ENCODE results near the gene LRP1B. TPM values are rescaled to one million over a fixed set of nuclear protein-coding genes. Genes with fewer than 3 reads are reported as not detected.
"Not testable (repeated sequence)": the region's sequence is repeated elsewhere in the genome, so short reads cannot be mapped to it uniquely, and the experiment has no call there.

Gene LRP1B
- polyA plus RNA-seq, 1 donor from 2014 or later = 12.7 TPM

- TF ChIP-seq EP300 (conservative IDR thresholded peaks at IDR 0.05; ENCODE audit: poor library complexity, severe bottlenecking) (no peak), REST (IDR thresholded peaks at IDR 0.05; ENCODE audit: borderline replicate concordance) (no peak), RAD21 (conservative IDR thresholded peaks at IDR 0.05) (no peak), SMC3 (conservative IDR thresholded peaks at IDR 0.05; ENCODE audit: poor library complexity) (no peak), TAF1 (IDR thresholded peaks at IDR 0.05; ENCODE audit: low read depth) (no peak), POLR2AphosphoS5 (IDR thresholded peaks at IDR 0.05) (no peak), CTCF (IDR thresholded peaks at IDR 0.05; ENCODE audit: poor library complexity, severe bottlenecking) (no peak), MXI1 (conservative IDR thresholded peaks at IDR 0.05; ENCODE audit: poor library complexity, severe bottlenecking) (no peak), EZH2 (IDR thresholded peaks at IDR 0.05; ENCODE audit: borderline replicate concordance, insufficient read depth, low read length, poor library complexity, severe bottlenecking) (no peak)
- Histone ChIP-seq H3K9me2 (ENCODE audit: insufficient read depth, low read length) (no peaks in the 10 kb centered on the region), H3K79me2 (replicated peaks; ENCODE audit: insufficient read depth, low read length) (no peaks in the 10 kb centered on the region), H3F3A (ENCODE audit: insufficient read depth, low read length, poor library complexity, severe bottlenecking) (no peaks in the 10 kb centered on the region), H2AFZ (ENCODE audit: low read depth, low read length) (no peak overlapping the region), H3K4me3 (ENCODE audit: low read length) (no peak overlapping the region), H4K20me1 (ENCODE audit: insufficient read depth) (no peaks in the 10 kb centered on the region), H3K27ac (ENCODE audit: low read length) (no peak overlapping the region), H3K9ac (ENCODE audit: low read length) (no peak overlapping the region), H3K27me3 (ENCODE audit: insufficient read depth, low read depth, low read length) (no peaks in the 10 kb centered on the region), H3K4me2 (ENCODE audit: low read length) (no peak overlapping the region), H3K9me3 (ENCODE audit: low read length) (no peaks in the 10 kb centered on the region), H3K36me3 (ENCODE audit: insufficient read depth, low read length) (no peaks in the 10 kb centered on the region)
Measured at GRCh38 chr2:140654565-140654964, 1476.3 kb downstream of the LRP1B start.

GRCh38 chr2:140650825-140651224, 1480.0 kb downstream of the LRP1B start:
- no peaks in the 10 kb centered on the region for H3K27me3 ChIP-seq (ENCODE audit: insufficient read depth, low read depth, low read length)
- H3K4me3 ChIP-seq (ENCODE audit: low read length) = no peak overlapping the region
- no peak overlapping the region for H3K9ac ChIP-seq (ENCODE audit: low read length)
- no peak overlapping the region for H3K27ac ChIP-seq (ENCODE audit: low read length)
- no peaks in the 10 kb centered on the region for H3K36me3 ChIP-seq (ENCODE audit: insufficient read depth, low read length)
- no peaks in the 10 kb centered on the region for H3K79me2 ChIP-seq (replicated peaks; ENCODE audit: insufficient read depth, low read length)
- H3K9me3 ChIP-seq (ENCODE audit: low read length) = no peaks in the 10 kb centered on the region
- H2AFZ ChIP-seq (ENCODE audit: low read depth, low read length) = no peak overlapping the region
- H3K4me2 ChIP-seq (ENCODE audit: low read length) = no peak overlapping the region
- no peaks in the 10 kb centered on the region for H3F3A ChIP-seq (ENCODE audit: insufficient read depth, low read length, poor library complexity, severe bottlenecking)
- no peaks in the 10 kb centered on the region for H4K20me1 ChIP-seq (ENCODE audit: insufficient read depth)
- TF ChIP-seq POLR2AphosphoS5 (IDR thresholded peaks at IDR 0.05) (no peak), REST (IDR thresholded peaks at IDR 0.05; ENCODE audit: borderline replicate concordance) (no peak), EZH2 (IDR thresholded peaks at IDR 0.05; ENCODE audit: borderline replicate concordance, insufficient read depth, low read length, poor library complexity, severe bottlenecking) (no peak), TAF1 (IDR thresholded peaks at IDR 0.05; ENCODE audit: low read depth) (no peak), CTCF (IDR thresholded peaks at IDR 0.05; ENCODE audit: poor library complexity, severe bottlenecking) (no peak), SMC3 (conservative IDR thresholded peaks at IDR 0.05; ENCODE audit: poor library complexity) (no peak), RAD21 (conservative IDR thresholded peaks at IDR 0.05) (no peak), EP300 (conservative IDR thresholded peaks at IDR 0.05; ENCODE audit: poor library complexity, severe bottlenecking) (no peak), MXI1 (conservative IDR thresholded peaks at IDR 0.05; ENCODE audit: poor library complexity, severe bottlenecking) (no peak)
- no peaks in the 10 kb centered on the region for H3K9me2 ChIP-seq (ENCODE audit: insufficient read depth, low read length)

- not testable (repeated sequence) for H3K79me2 ChIP-seq (replicated peaks; ENCODE audit: insufficient read depth, low read length); H3K9me3 ChIP-seq (ENCODE audit: low read length); H2AFZ ChIP-seq (ENCODE audit: low read depth, low read length); H3K4me2 ChIP-seq (ENCODE audit: low read length); H3K27ac ChIP-seq (ENCODE audit: low read length); H3K9me2 ChIP-seq (ENCODE audit: insufficient read depth, low read length); H3K36me3 ChIP-seq (ENCODE audit: insufficient read depth, low read length); H3K9ac ChIP-seq (ENCODE audit: low read length); H4K20me1 ChIP-seq (ENCODE audit: insufficient read depth); H3K27me3 ChIP-seq (ENCODE audit: insufficient read depth, low read depth, low read length); H3K4me3 ChIP-seq (ENCODE audit: low read length); H3F3A ChIP-seq (ENCODE audit: insufficient read depth, low read length, poor library complexity, severe bottlenecking)
Measured at GRCh38 chr2:140650134-140650533, 1480.7 kb downstream of the LRP1B start.

All from neural cell (in vitro differentiated cells).